ENCODE measurements around the gene S100A4.

GRCh38 chr1:153494976-153495535 is 50.5 kb downstream of the S100A4 start:
- TF ChIP-seq, protein P1, sequence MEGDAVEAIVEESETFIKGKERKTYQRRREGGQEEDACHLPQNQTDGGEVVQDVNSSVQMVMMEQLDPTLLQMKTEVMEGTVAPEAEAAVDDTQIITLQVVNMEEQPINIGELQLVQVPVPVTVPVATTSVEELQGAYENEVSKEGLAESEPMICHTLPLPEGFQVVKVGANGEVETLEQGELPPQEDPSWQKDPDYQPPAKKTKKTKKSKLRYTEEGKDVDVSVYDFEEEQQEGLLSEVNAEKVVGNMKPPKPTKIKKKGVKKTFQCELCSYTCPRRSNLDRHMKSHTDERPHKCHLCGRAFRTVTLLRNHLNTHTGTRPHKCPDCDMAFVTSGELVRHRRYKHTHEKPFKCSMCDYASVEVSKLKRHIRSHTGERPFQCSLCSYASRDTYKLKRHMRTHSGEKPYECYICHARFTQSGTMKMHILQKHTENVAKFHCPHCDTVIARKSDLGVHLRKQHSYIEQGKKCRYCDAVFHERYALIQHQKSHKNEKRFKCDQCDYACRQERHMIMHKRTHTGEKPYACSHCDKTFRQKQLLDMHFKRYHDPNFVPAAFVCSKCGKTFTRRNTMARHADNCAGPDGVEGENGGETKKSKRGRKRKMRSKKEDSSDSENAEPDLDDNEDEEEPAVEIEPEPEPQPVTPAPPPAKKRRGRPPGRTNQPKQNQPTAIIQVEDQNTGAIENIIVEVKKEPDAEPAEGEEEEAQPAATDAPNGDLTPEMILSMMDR (conservative IDR thresholded peaks at IDR 0.05; ENCODE audit: low read length) = peak; percentile 92
- TF ChIP-seq EZH2phosphoT487 (IDR thresholded peaks at IDR 0.05; ENCODE audit: borderline replicate concordance) = no peak

All from Loucy (cell line).